ENCODE measurements around the gene ATP2A2.

DNA sequence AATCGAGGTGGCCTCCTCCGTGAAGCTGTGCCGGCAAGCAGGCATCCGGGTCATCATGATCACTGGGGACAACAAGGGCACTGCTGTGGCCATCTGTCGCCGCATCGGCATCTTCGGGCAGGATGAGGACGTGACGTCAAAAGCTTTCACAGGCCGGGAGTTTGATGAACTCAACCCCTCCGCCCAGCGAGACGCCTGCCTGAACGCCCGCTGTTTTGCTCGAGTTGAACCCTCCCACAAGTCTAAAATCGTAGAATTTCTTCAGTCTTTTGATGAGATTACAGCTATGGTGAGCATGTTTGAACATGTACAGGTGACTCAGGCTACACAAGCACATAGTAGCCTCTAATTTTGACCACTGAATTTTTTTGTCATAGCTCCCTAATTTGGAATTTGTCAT lies 59.7 kb downstream of the ATP2A2 start:
- TF ChIP-seq, protein P1, sequence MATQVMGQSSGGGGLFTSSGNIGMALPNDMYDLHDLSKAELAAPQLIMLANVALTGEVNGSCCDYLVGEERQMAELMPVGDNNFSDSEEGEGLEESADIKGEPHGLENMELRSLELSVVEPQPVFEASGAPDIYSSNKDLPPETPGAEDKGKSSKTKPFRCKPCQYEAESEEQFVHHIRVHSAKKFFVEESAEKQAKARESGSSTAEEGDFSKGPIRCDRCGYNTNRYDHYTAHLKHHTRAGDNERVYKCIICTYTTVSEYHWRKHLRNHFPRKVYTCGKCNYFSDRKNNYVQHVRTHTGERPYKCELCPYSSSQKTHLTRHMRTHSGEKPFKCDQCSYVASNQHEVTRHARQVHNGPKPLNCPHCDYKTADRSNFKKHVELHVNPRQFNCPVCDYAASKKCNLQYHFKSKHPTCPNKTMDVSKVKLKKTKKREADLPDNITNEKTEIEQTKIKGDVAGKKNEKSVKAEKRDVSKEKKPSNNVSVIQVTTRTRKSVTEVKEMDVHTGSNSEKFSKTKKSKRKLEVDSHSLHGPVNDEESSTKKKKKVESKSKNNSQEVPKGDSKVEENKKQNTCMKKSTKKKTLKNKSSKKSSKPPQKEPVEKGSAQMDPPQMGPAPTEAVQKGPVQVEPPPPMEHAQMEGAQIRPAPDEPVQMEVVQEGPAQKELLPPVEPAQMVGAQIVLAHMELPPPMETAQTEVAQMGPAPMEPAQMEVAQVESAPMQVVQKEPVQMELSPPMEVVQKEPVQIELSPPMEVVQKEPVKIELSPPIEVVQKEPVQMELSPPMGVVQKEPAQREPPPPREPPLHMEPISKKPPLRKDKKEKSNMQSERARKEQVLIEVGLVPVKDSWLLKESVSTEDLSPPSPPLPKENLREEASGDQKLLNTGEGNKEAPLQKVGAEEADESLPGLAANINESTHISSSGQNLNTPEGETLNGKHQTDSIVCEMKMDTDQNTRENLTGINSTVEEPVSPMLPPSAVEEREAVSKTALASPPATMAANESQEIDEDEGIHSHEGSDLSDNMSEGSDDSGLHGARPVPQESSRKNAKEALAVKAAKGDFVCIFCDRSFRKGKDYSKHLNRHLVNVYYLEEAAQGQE (IDR thresholded peaks at IDR 0.05; ENCODE audit: unreplicated experiment): no peak
- no peak for TF ChIP-seq POLR2AphosphoS5 (IDR thresholded peaks at IDR 0.05; ENCODE audit: low read depth)
- TF ChIP-seq, protein P2, sequence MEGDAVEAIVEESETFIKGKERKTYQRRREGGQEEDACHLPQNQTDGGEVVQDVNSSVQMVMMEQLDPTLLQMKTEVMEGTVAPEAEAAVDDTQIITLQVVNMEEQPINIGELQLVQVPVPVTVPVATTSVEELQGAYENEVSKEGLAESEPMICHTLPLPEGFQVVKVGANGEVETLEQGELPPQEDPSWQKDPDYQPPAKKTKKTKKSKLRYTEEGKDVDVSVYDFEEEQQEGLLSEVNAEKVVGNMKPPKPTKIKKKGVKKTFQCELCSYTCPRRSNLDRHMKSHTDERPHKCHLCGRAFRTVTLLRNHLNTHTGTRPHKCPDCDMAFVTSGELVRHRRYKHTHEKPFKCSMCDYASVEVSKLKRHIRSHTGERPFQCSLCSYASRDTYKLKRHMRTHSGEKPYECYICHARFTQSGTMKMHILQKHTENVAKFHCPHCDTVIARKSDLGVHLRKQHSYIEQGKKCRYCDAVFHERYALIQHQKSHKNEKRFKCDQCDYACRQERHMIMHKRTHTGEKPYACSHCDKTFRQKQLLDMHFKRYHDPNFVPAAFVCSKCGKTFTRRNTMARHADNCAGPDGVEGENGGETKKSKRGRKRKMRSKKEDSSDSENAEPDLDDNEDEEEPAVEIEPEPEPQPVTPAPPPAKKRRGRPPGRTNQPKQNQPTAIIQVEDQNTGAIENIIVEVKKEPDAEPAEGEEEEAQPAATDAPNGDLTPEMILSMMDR (conservative IDR thresholded peaks at IDR 0.05; ENCODE audit: low read depth in 2 of 2): no peak
- TF ChIP-seq EZH2 (IDR thresholded peaks at IDR 0.05; ENCODE audit: low read depth, unreplicated experiment): no peak
- no peak for TF ChIP-seq CREB1 (CRISPR knock-in tag; IDR thresholded peaks at IDR 0.05; ENCODE audit: low read depth)
- TF ChIP-seq, protein P3, sequence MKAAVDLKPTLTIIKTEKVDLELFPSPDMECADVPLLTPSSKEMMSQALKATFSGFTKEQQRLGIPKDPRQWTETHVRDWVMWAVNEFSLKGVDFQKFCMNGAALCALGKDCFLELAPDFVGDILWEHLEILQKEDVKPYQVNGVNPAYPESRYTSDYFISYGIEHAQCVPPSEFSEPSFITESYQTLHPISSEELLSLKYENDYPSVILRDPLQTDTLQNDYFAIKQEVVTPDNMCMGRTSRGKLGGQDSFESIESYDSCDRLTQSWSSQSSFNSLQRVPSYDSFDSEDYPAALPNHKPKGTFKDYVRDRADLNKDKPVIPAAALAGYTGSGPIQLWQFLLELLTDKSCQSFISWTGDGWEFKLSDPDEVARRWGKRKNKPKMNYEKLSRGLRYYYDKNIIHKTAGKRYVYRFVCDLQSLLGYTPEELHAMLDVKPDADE (IDR thresholded peaks at IDR 0.05): no peak
